Mucosa of descending colon (tissue), 3 donors: ENCODE measurements around the gene CEACAM21. TPM values are rescaled to one million over a fixed set of nuclear protein-coding genes. Genes with fewer than 3 reads are reported as not detected.

Source experiments
- ATAC-seq: fragments of 200-7000 bp; cut with Tn5 transposase; one replicate; pipeline ENCODE4 v1.9.1; 2020; ENCODE audit warnings: mild to moderate bottlenecking, moderate library complexity
- DNase-seq, 3 donors: peaks; one replicate each; pipeline ENCODE4 v3.0.0-alpha.2; 2020
- H3K36me3 ChIP-seq: fragments of 200-600 bp; one replicate; pipeline ENCODE4 v1.8.0; 2021; ENCODE audit warnings: low read depth, mild to moderate bottlenecking
- H3K4me1 ChIP-seq: fragments of 200-600 bp; one replicate; pipeline ENCODE4 v1.8.0; 2021; ENCODE audit warnings: low read depth, mild to moderate bottlenecking
- H3K4me3 ChIP-seq: fragments of 200-600 bp; one replicate; pipeline ENCODE4 v1.8.0; 2021; ENCODE audit warnings: mild to moderate bottlenecking
- H3K9me3 ChIP-seq: fragments of 200-600 bp; one replicate; pipeline ENCODE4 v1.8.0; 2021; ENCODE audit warnings: mild to moderate bottlenecking
- CTCF ChIP-seq: fragments of 200-600 bp; IDR thresholded peaks from one replicate; pipeline ENCODE4 v1.8.0; 2022; ENCODE audit warnings: antibody characterized with exemption, mild to moderate bottlenecking
- intact Hi-C, 2 donors: fragments of 100-400 bp; cut with DNase I in 1 of 2; cut with micrococcal nuclease in 1 of 2; formaldehyde crosslinking; loops; one replicate each; pipeline versions ENCODE4 v1.11.0 to v1.11.1; 2022; cut with DNase I, micrococcal nuclease
- long read RNA-seq, 2 donors: library from polyadenylated mRNA; unstranded; transcript quantifications; one replicate each; pipeline ENCODE4 v2.0.0, GENCODE V29; 2019 to 2021
- total RNA-seq, 3 donors: library from RNA; stranded (reverse); fragmentation: NEBNext Ultra II Directional in 2 of 3; extraction: Animal tissue kit (Norgen Biotek cat#: 25700) in 2 of 3; gene quantifications; one replicate each; pipeline versions ENCODE4 v1.2.1 to v1.2.4, GENCODE V29; 2021 to 2023
- donor health status: DM: no; HTN: no; CAD: no; lungs with moderate emphysema.
- donor health status: DM: no; HTN: no; CAD: no.
- donor health status: DM: no; HTN: yes; CAD: no.

The CEACAM21 gene
- total RNA-seq = 1 to 10 TPM; 1.4 to 2.1 (median 1.9) TPM
- long read RNA-seq, donor 1 = 0 reads
- long read RNA-seq, donor 2 = 0 reads

GRCh38 chr19:41575998-41576397 lies at the start of gene CEACAM21:
Gene CEACAM21, plus strand, starts transcription at chr19:41576166. Its CDS starts 109 bp downstream, at chr19:41576275.
- no peak for TF ChIP-seq CTCF
- DNase-seq (peak; percentile 48 to 73 (median 67)), ATAC-seq (peak; percentile 97)
- Histone ChIP-seq H3K36me3 (no peaks in the 10 kb centered on the region), H3K4me1 (no peaks in the 10 kb centered on the region), H3K9me3 (peaks cover 3% of the 10 kb centered on the region), H3K4me3 (no peak within 1 kb of the TSS)
- intact Hi-C loops = loop anchor here in 1 of 2 donors (10.0 kb wide), 1 partner anchor 321 kb away; no protein-coding TSS in a partner anchor

- no peak for TF ChIP-seq CTCF
- no peaks in the 10 kb centered on the region for H3K36me3 ChIP-seq
- H3K4me1 ChIP-seq = peaks cover 6% of the 10 kb centered on the region
- H3K4me3 ChIP-seq = no peak overlapping the region
- H3K9me3 ChIP-seq = no peaks in the 10 kb centered on the region
- DNase-seq (no peak), ATAC-seq (no peak)
- intact Hi-C loops = no loop called here
Measured at GRCh38 chr19:41527089-41527488, 48.9 kb upstream of the CEACAM21 start.

- no peak for ATAC-seq
- no peaks in the 10 kb centered on the region for H3K9me3 ChIP-seq
- H3K4me3 ChIP-seq = no peak overlapping the region
- peaks cover 7% of the 10 kb centered on the region for H3K4me1 ChIP-seq
- DNase-seq = no peak
- no peaks in the 10 kb centered on the region for H3K36me3 ChIP-seq
- intact Hi-C loops = no loop called here
- TF ChIP-seq CTCF = no peak
Measured at GRCh38 chr19:41528106-41528505, 47.9 kb upstream of the CEACAM21 start.

GRCh38 chr19:41529484-41530183 lies 46.3 kb upstream of the CEACAM21 start:
- no peak for TF ChIP-seq CTCF
- Histone ChIP-seq H3K36me3 (no peaks in the 10 kb centered on the region), H3K9me3 (no peaks in the 10 kb centered on the region), H3K4me1 (peaks cover 7% of the 10 kb centered on the region), H3K4me3 (no peak overlapping the region)
- intact Hi-C loops = no loop called here
- ATAC-seq = no peak
- no peak for DNase-seq

- no peak for TF ChIP-seq CTCF
- peaks cover 7% of the 10 kb centered on the region for H3K4me1 ChIP-seq
- H3K9me3 ChIP-seq = no peaks in the 10 kb centered on the region
- intact Hi-C loops = no loop called here
- DNase-seq (no peak), ATAC-seq (no peak)
- H3K4me3 ChIP-seq = no peak overlapping the region
- no peaks in the 10 kb centered on the region for H3K36me3 ChIP-seq
Measured at GRCh38 chr19:41530184-41530534, 45.8 kb upstream of the CEACAM21 start.
